H1 (cell line): ENCODE measurements around the gene RASL11B. TPM values are rescaled to one million over a fixed set of nuclear protein-coding genes. Genes with fewer than 3 reads are reported as not detected.
A peak's percentile ranks its signal among the peaks of the same experiment; 100 is the strongest.

Experiments
- CTCF ChIA-PET: fragments of 300-600 bp; sonication (Branson Sonifier 250); formaldehyde crosslinking; loops from one replicate; lab custom pipeline; 2021; ENCODE audit not compliant: partially characterized antibody; lab: Charles Lee
- POLR2A ChIA-PET: fragments of 300-600 bp; sonication (Branson Sonifier 250); formaldehyde crosslinking; loops from one replicate; lab custom pipeline; 2021; ENCODE audit warnings: inconsistent platforms; ENCODE audit not compliant: partially characterized antibody; lab: Charles Lee
- DNase-seq, 2 experiments: peaks; one replicate each; pipeline versions ENCODE4 v3.0.0 to v3.0.0-alpha.2; 2010 to 2022; ENCODE audit warnings: low spot score in 2 of 2, low read depth in 1 of 2, mixed read lengths in 1 of 2
- FAIRE-seq: peaks from 2 replicates; lab custom pipeline; 2011; peaks lifted over from hg19 to GRCh38; lab: Jason Lieb, UNC
- H2AFZ ChIP-seq: 2 replicates; pipeline ENCODE4 v1.8.1; 2012; ENCODE audit warnings: low read length, inconsistent platforms
- H2AK5ac ChIP-seq: 2 replicates; pipeline ENCODE4 v1.6.1; 2013; ENCODE audit warnings: low read depth, low read length
- H2BK120ac ChIP-seq: replicated peaks from 2 replicates; pipeline ENCODE3; 2013; ENCODE audit warnings: low read depth, low read length, inconsistent platforms
- H2BK12ac ChIP-seq: 2 replicates; pipeline ENCODE4 v1.6.1; 2013; ENCODE audit warnings: low read depth, low read length
- H2BK15ac ChIP-seq: 2 replicates; pipeline ENCODE4 v1.6.1; 2013; ENCODE audit warnings: low read length
- H2BK20ac ChIP-seq: 2 replicates; pipeline ENCODE4 v1.6.1; 2013; ENCODE audit warnings: low read length
- H2BK5ac ChIP-seq: 2 replicates; pipeline ENCODE4 v1.6.1; 2013; ENCODE audit warnings: low read depth, low read length
- H3K14ac ChIP-seq: 2 replicates; pipeline ENCODE4 v1.6.1; 2013; ENCODE audit warnings: inconsistent platforms; ENCODE audit not compliant: insufficient read length
- H3K18ac ChIP-seq: 2 replicates; pipeline ENCODE4 v1.6.1; 2013; ENCODE audit warnings: low read length; ENCODE audit errors: extremely low read depth
- H3K23ac ChIP-seq: 2 replicates; pipeline ENCODE4 v1.6.1; 2013; ENCODE audit warnings: inconsistent platforms; ENCODE audit not compliant: insufficient read length
- H3K23me2 ChIP-seq: 2 replicates; pipeline ENCODE4 v1.6.1; 2013; ENCODE audit warnings: low read depth, low read length
- H3K27ac ChIP-seq: 2 replicates; pipeline ENCODE4 v1.6.1; 2011; ENCODE audit warnings: low read depth, low read length, inconsistent platforms
- H3K27me3 ChIP-seq, 4 experiments: replicated peaks in 1 of 4; 1 replicate in 1 of 4; 2 replicates in 3 of 4; pipeline versions ENCODE4 v1.6.1 to v1.8.1; 2011 to 2013; ENCODE audit warnings: low read length in 3 of 4, mild to moderate bottlenecking in 3 of 4, inconsistent platforms in 2 of 4, mixed read lengths in 2 of 4, moderate library complexity in 1 of 4; ENCODE audit not compliant: control insufficient read depth in 3 of 4, insufficient read depth in 3 of 4; ENCODE audit errors: extremely low read depth in 1 of 4
- H3K36me3 ChIP-seq, 4 experiments: 2 replicates each; pipeline versions ENCODE4 v1.6.1 to v1.8.1; 2011 to 2013; ENCODE audit warnings: mild to moderate bottlenecking in 4 of 4, low read length in 3 of 4, moderate library complexity in 2 of 4, control low read depth in 1 of 4, inconsistent platforms in 1 of 4; ENCODE audit not compliant: insufficient read depth in 4 of 4, control insufficient read depth in 2 of 4
- H3K4ac ChIP-seq: replicated peaks from 2 replicates; pipeline ENCODE3; 2013; ENCODE audit warnings: low read length, low read depth, mixed read lengths, inconsistent platforms; ENCODE audit not compliant: insufficient read length
- H3K4me1 ChIP-seq, 4 experiments: replicated peaks in 1 of 4; 1 replicate in 1 of 4; 2 replicates in 3 of 4; pipeline versions ENCODE4 v1.6.1 to v1.8.1; 2011 to 2013; ENCODE audit warnings: low read length in 3 of 4, inconsistent platforms in 2 of 4, mixed read lengths in 1 of 4; ENCODE audit not compliant: insufficient read depth in 4 of 4, control insufficient read depth in 3 of 4
- H3K4me2 ChIP-seq, 2 experiments: 2 replicates each; pipeline versions ENCODE4 v1.6.1 to v1.8.1; 2011 to 2013; ENCODE audit warnings: low read depth in 2 of 2, low read length in 2 of 2, control low read depth in 1 of 2, inconsistent platforms in 1 of 2, mild to moderate bottlenecking in 1 of 2; ENCODE audit not compliant: insufficient read depth in 1 of 2
- H3K4me3 ChIP-seq, 4 experiments: fragments of 200-600, 300-600 bp in 1 of 4; sonication (generic), shearing (Covaris generic), sonication (Bioruptor Twin) in 1 of 4; 2 replicates each; pipeline versions ENCODE4 v1.5.1 to v1.8.1; 2011 to 2016; ENCODE audit warnings: low read length in 4 of 4, low read depth in 3 of 4, control low read depth in 2 of 4, inconsistent platforms in 2 of 4, mild to moderate bottlenecking in 2 of 4, mixed read lengths in 1 of 4, moderate library complexity in 1 of 4; ENCODE audit not compliant: insufficient read depth in 2 of 4; ENCODE audit errors: extremely low read depth in 1 of 4
- H3K56ac ChIP-seq: replicated peaks from 2 replicates; pipeline ENCODE3; 2013; ENCODE audit warnings: low read depth, mild to moderate bottlenecking, mixed read lengths, low read length, inconsistent platforms; ENCODE audit not compliant: insufficient read length
- H3K79me1 ChIP-seq: 2 replicates; pipeline ENCODE4 v1.6.1; 2013; ENCODE audit warnings: low read depth, low read length, control low read depth
- H3K79me2 ChIP-seq, 2 experiments: 2 replicates each; pipeline versions ENCODE4 v1.6.1 to v1.8.1; 2012 to 2013; ENCODE audit warnings: low read length in 2 of 2, mild to moderate bottlenecking in 2 of 2, inconsistent platforms in 1 of 2; ENCODE audit not compliant: insufficient read depth in 2 of 2, control insufficient read depth in 1 of 2
- H3K9ac ChIP-seq, 4 experiments: replicated peaks in 1 of 4; 1 replicate in 1 of 4; 2 replicates in 3 of 4; pipeline versions ENCODE4 v1.6.1 to v1.8.1; 2011 to 2013; ENCODE audit warnings: low read depth in 3 of 4, low read length in 3 of 4, control low read depth in 2 of 4, mild to moderate bottlenecking in 2 of 4, moderate library complexity in 2 of 4, inconsistent platforms in 1 of 4; ENCODE audit errors: extremely low read depth in 1 of 4
- H3K9me3 ChIP-seq, 2 experiments: 2 replicates each; pipeline versions ENCODE4 v1.6.1 to v1.8.1; 2012 to 2013; ENCODE audit warnings: mild to moderate bottlenecking in 2 of 2, moderate library complexity in 2 of 2, control low read depth in 1 of 2, inconsistent platforms in 1 of 2, low read depth in 1 of 2, low read length in 1 of 2, mixed read lengths in 1 of 2; ENCODE audit not compliant: insufficient read depth in 2 of 2
- H4K20me1 ChIP-seq, 2 experiments: replicated peaks in 1 of 2; 2 replicates each; pipeline versions ENCODE3 to v1.8.1; 2011 to 2013; ENCODE audit warnings: inconsistent platforms in 2 of 2, low read length in 2 of 2, mild to moderate bottlenecking in 1 of 2; ENCODE audit not compliant: insufficient read depth in 2 of 2, control insufficient read depth in 1 of 2
- H4K5ac ChIP-seq: 2 replicates; pipeline ENCODE4 v1.6.1; 2013; ENCODE audit warnings: low read length, low read depth, mixed read lengths, inconsistent platforms; ENCODE audit not compliant: insufficient read length
- H4K8ac ChIP-seq: 2 replicates; pipeline ENCODE4 v1.8.0; 2013; ENCODE audit warnings: mild to moderate bottlenecking, moderate library complexity, low read length, inconsistent platforms; ENCODE audit not compliant: insufficient read depth; ENCODE audit errors: extremely low read depth
- H4K91ac ChIP-seq: replicated peaks from 2 replicates; pipeline ENCODE3; 2013; ENCODE audit warnings: low read length, mixed read lengths, inconsistent platforms; ENCODE audit not compliant: insufficient read length
- TAF1 ChIP-seq: IDR thresholded peaks from 2 replicates; pipeline ENCODE4 v1.6.1; 2011; ENCODE audit warnings: mild to moderate bottlenecking, low read depth, low read length
- WGBS, 2 experiments: shearing (Covaris generic) in 1 of 2; methylation state at CpG; one replicate each; pipeline versions ENCODE4 v1.1.6 to v1.1.7; 2013 to 2015; ENCODE audit warnings: low lambda C conversion rate in 2 of 2, mixed read lengths in 2 of 2, inconsistent platforms in 1 of 2, low coverage in 1 of 2, missing lambda C conversion rate in 1 of 2; ENCODE audit not compliant: insufficient replicate concordance in 2 of 2, insufficient coverage in 1 of 2, insufficient read length in 1 of 2; ENCODE audit errors: extremely low coverage in 1 of 2, missing lambda C conversion rate in 1 of 2; 5-methylcytosine and 5-hydroxymethylcytosine counted together
- polyA plus RNA-seq, 7 experiments: library from polyadenylated mRNA; depleted of rRNA in 3 of 7; stranded (reverse) in 5 of 7; unstranded in 2 of 7; fragments of >200 nt in 5 of 7; fragments of 200-250 nt in 2 of 7; gene quantifications; 1 replicate in 5 of 7; 2 replicates in 1 of 7; 4 replicates in 1 of 7; pipeline versions ENCODE4 v1.2.1 to v1.2.3, GENCODE V29; 2011 to 2013; ENCODE audit warnings: missing spikeins in 2 of 7, mixed read lengths in 2 of 7
- total RNA-seq: library from RNA; stranded (reverse); fragmentation: NEBNext Ultra II Directional; extraction: Animal tissue kit (Norgen Biotek cat#: 25700); gene quantifications from 2 replicates; pipeline ENCODE4 v1.2.1, GENCODE V29; 2021

Gene RASL11B
- total and polyA plus RNA-seq, 2 of the 8 experiments (the other 6 are each of a cell fraction or from before 2014, with no cell fraction given), result 49.8 to 75.5 TPM

- Histone ChIP-seq H3K4ac (no peak overlapping the region), H2AK5ac (no peak overlapping the region), H3K79me1 (no peaks in the 10 kb centered on the region), H3K56ac (no peak overlapping the region), H4K20me1 (no peaks in the 10 kb centered on the region), H3K27ac (no peak overlapping the region), H2BK120ac (no peak overlapping the region), H3K79me2 (no peaks in the 10 kb centered on the region), H4K8ac (no peak overlapping the region), H2BK15ac (no peak overlapping the region; the same call in 1 of the 2 replicates), H3K4me2 (no peak overlapping the region; a peak in 1 of 4 replicates), H2BK20ac (peak overlapping the region; percentile 75; the same call in 1 of the 2 replicates), H2BK12ac (no peak overlapping the region; the same call in none of the 2 replicates), H3K4me3 (no peak overlapping the region), H3K23ac (no peak overlapping the region), H4K5ac (no peak overlapping the region), H3K4me1 (peaks cover 6 to 33% (median 22%) of the 10 kb centered on the region in 4 experiments), H3K18ac (peak overlapping the region; percentile 28; the same call in 1 of the 2 replicates), H2AFZ (no peak overlapping the region), H3K14ac (no peak overlapping the region), H3K36me3 (no peaks in the 10 kb centered on the region), H2BK5ac (peak overlapping the region; percentile 18; the same call in 1 of the 2 replicates), H3K23me2 (no peaks in the 10 kb centered on the region), H3K9ac (no peak overlapping the region), H3K27me3 (no peaks in the 10 kb centered on the region; a peak in 1 of 7 replicates), H3K9me3 (no peaks in the 10 kb centered on the region), H4K91ac (no peak overlapping the region)
- CTCF ChIA-PET, result interaction anchor here (1.3 to 2.3 kb wide), 3 partner anchors 35 to 107 kb away, joined by 3 to 6 read pairs (median 6); no protein-coding TSS in a partner anchor
- DNase-seq, result no peak
- no peak for TF ChIP-seq TAF1
- 85% methylated on average over 5 of the region's 5 CpGs; no CpG with 5 or more reads in 1 of the 2 experiments for WGBS, 2 experiments
- POLR2A ChIA-PET, result interaction anchor here (1.3 to 4.7 kb wide), 4 partner anchors 7 to 162 kb away, joined by 4 to 43 read pairs (median 15); no protein-coding TSS in a partner anchor
- FAIRE-seq, result no peak
Measured at GRCh38 chr4:52874948-52875347, 12.8 kb downstream of the RASL11B start.
